Stimulated activated CD4-positive, alpha-beta T cell treated with anti-CD3 and anti-CD28 coated beads, Interleukin-1b, Interleukin-23, amount 100 ng/mL, for 1 hour (primary cell): ENCODE data around the gene WDR49.
"Not testable (repeated sequence)": the region's sequence is repeated elsewhere in the genome, so short reads cannot be mapped to it uniquely, and the experiment has no call there.

Experiments
- DNase-seq, 2 donors: peaks; one replicate each; pipeline ENCODE4 v3.0.0-alpha.2; 2020; ENCODE audit warnings: low read depth in 2 of 2

WDR49 gene

GRCh38 chr3:167614196-167614595 is 39.5 kb downstream of the WDR49 start:
- DNase-seq, result not testable (repeated sequence)

DNA sequence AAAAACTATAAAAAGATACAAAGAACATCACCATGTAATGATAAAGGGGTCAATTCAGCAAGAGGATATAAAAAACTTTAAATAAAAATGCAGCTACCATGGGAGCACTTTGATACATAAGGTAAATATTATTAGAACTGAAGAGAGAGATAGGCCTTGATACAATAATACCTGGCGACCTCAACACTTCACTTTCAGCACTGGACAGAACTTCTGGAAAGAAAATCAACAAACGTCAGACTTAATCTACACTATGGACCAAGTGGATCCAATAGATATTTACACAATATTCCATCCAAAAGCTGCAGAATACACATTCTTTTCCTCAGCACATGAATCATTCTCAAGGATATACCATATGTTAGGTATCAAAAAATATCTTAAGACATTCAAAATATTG is 42.0 kb downstream of the WDR49 start:
- no peak for DNase-seq

GRCh38 chr3:167609156-167609555 is 44.6 kb downstream of the WDR49 start:
- no peak for DNase-seq

DNA sequence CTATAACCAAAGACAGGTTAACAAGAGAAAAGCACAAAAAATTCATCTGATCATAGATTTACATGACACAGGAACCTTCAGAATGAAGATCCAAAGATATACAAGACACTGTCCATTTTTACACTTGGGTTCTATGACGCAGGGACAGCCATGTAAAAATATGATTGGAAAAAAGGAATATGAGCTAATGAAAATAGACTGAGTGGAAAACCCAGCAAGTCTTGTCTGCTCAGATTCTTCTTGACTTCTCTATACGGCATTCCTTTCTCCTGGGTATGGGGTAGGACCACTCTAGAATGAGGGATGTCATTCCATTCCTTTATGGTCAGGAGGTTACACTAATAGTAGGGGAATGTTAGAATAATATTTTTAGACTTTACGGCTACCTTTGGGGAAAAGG is 46.9 kb downstream of the WDR49 start:
- DNase-seq, result no peak

- DNase-seq, result no peak
Observed at GRCh38 chr3:167605871-167606270, 47.9 kb downstream of the WDR49 start.

DNA sequence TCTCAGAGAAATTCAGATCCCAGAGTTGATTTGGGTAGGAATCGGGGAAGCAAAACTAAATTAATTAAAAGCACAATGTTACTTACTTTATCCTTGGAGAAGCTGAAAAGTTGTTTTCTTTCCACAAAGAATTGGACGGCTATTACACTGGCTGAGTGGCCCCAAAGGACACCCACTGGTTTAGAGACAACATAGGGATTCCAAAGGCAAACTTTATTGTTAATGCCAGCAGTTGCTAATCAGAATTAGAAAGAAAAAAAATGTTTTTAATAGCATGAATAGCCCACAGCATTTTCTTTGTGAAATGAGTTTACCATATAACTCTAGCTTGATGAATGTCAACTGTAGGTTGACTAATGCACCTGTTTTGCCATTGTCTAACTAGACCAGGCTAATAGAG is 51.7 kb downstream of the WDR49 start:
- no peak for DNase-seq

- no peak for DNase-seq
Observed at GRCh38 chr3:167587651-167588050, 66.1 kb downstream of the WDR49 start.

DNA sequence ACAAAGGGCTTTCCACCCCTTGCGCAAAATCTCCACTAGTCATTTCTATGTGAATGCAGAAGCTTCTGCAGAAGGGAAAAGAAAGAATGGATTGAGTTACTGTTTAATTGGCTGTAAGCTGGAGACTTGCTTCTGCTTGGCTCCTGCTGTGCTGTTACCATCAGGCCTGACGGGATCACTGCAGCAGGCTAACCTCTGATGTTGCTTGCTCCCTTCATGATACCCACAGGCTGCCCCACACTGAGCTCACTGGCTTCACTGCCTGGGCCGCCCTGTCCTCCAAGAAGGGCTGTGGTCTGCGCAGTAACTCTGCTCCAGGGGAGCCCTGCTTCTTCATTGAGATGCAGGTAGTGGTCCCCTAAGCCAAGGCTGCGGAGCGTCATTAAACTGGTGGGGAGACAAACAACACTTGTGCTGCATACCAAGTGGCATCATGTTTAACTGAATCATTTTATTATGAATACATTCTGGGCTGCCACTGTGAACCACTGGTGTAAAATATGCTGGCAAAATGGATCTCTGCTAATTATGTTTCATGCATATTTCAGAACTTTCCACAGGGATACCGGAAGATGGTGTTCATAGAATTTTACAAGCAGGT is 78.6 kb downstream of the WDR49 start:
- DNase-seq, result no peak

- no peak for DNase-seq
Observed at GRCh38 chr3:167572991-167573390, 80.8 kb downstream of the WDR49 start.

GRCh38 chr3:167568634-167569033 is 85.1 kb downstream of the WDR49 start:
- no peak for DNase-seq

DNA sequence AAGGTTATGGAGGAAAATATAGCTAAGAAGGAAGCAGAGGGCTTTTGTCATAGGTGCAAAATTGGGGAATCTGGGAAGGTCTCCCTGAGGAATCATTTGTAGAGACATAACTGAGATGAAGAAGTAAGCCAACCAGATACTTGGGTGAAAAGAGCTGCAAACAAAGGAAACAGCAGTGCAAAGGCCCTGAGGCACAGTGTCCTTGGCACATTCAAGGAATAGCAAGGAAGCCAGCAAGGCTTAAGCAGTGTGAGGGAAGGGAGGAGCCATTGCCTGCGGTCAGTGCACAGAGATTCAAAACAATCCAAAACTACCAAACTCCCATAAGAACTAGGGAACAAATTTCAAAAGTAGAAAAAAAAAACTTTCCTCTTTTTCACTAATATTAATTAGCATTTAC is 88.3 kb downstream of the WDR49 start:
- no peak for DNase-seq

- no peak for DNase-seq
Observed at GRCh38 chr3:167564612-167565011, 89.1 kb downstream of the WDR49 start.

GRCh38 chr3:167559924-167560323 is 93.8 kb downstream of the WDR49 start:
- no peak for DNase-seq

- DNase-seq, result no peak
Observed at GRCh38 chr3:167554898-167555297, 98.8 kb downstream of the WDR49 start.

- DNase-seq, result no peak
Observed at GRCh38 chr3:167538081-167538480, 115.7 kb downstream of the WDR49 start.

DNA sequence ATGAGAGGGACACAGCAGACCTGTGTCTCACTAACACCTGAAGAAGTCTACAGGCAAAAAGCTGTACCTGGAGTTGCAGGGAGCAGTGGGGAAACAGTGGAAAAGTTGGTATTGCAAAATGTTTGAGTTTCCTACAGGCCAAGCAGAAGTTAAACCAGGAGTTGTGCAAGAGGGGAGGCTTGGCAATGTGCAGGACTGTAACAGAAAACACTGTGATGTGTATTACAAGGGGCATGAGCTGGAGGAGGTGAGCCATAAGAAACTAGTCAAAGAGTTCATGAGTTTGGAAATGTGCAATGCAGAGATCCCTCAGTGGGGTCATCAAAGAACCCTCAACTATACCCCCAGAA is 132.8 kb downstream of the WDR49 start:
- no peak for DNase-seq

GRCh38 chr3:167520266-167521005 is 133.3 kb downstream of the WDR49 start:
- DNase-seq, result no peak

- no peak for DNase-seq
Observed at GRCh38 chr3:167507954-167508353, 145.8 kb downstream of the WDR49 start.

DNA sequence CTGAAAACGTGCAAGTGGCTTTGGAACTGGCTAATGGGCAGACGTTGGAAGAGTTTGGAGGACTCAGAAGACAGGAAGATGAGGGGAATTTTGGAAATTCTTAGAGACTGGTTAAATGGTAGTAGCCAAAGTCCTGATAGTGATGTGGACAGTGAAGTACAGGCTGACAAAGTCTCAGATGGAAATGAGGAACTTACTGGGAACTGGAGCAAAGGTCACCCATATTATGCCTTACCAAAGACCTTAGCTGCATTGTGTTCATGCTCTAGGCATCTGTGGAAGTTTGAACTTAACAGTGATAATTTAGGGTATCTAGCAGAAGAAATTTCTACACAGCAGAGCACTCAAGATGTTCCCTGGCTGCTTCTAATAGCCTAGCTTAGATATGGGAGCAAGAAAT is 151.3 kb downstream of the WDR49 start:
- no peak for DNase-seq

DNA sequence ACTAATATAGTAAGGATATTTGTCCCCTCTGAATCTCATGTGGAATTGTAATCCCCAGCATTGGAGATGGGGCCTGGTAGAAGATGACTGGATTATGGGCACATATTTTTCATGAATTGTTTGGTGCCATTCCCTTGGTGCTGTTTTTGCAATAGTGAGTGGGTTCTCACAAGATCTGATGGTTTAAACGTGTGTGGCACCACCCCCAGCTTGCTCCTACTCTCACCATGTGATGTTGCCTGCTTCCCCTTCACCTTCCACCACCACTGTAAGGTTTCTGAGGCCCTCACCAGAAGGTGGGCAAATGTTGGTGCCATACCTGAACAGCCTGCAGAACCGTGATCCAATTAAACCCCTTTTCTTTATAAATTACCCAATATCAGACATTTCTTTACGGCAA is 151.8 kb downstream of the WDR49 start:
- no peak for DNase-seq

DNA sequence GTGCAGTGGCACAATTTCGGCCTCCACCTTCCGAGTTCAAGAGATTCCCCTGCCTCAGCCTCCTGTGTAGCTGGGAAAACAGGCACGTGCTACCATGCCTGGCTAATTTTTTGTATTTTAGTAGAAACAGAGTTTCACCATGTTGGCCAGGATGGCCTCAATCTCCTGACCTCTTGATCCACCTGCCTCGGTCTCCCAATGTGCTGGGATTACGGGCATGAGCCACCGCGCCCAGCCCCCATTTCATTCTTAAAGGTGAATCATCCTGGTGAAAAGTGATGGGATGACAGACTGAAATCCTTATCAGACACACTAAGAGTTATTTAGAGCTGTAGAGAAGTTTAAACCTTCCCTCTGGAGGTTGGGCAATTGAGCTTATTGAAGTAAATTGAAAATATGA is 155.8 kb downstream of the WDR49 start:
- DNase-seq, result no peak

- no peak for DNase-seq
Observed at GRCh38 chr3:167493244-167493643, 160.5 kb downstream of the WDR49 start.

- DNase-seq, result no peak
Observed at GRCh38 chr3:167491621-167492020, 162.1 kb downstream of the WDR49 start.

- no peak for DNase-seq
Observed at GRCh38 chr3:167489571-167489970, 164.2 kb downstream of the WDR49 start.
